Epithelial cell of proximal tubule (primary cell): Measurements from ENCODE around the gene COL11A2. TPM values are rescaled to one million over a fixed set of nuclear protein-coding genes. Genes with fewer than 3 reads are reported as not detected.

Source experiments
- DNase-seq: peaks from one replicate; pipeline ENCODE4 v3.0.0-alpha.2; 2011; ENCODE audit warnings: low read depth
- H3K4me3 ChIP-seq: 2 replicates; pipeline ENCODE4 v1.5.1; 2011; ENCODE audit warnings: low read depth, mild to moderate bottlenecking, low read length
- CTCF ChIP-seq: conservative IDR thresholded peaks from 2 replicates; pipeline ENCODE4 v1.5.1; 2012; ENCODE audit warnings: low read depth, mild to moderate bottlenecking, low read length
- total RNA-seq: library from RNA; depleted of rRNA; stranded (reverse); fragments of >200 nt; gene quantifications from 2 replicates; pipeline ENCODE4 v1.2.3, GENCODE V29; 2015

The COL11A2 gene
- total RNA-seq, 1 donor from 2014 or later: 0.06 TPM

- TF ChIP-seq CTCF: no peak
- no peak for DNase-seq
Observed at GRCh38 chr6:33191383-33192104, 723 bp downstream of the COL11A2 start.

GRCh38 chr6:33190504-33191107, 1.7 kb downstream of the COL11A2 start:
- H3K4me3 ChIP-seq: no peak overlapping the region
- TF ChIP-seq CTCF: no peak
- no peak for DNase-seq

More at GRCh38 chr6:33191383-33192104, 723 bp downstream of the COL11A2 start:
- H3K4me3 ChIP-seq: no peak overlapping the region

- no peak for DNase-seq
- H3K4me3 ChIP-seq: no peak overlapping the region
Observed at GRCh38 chr6:33189625-33190448, 2.4 kb downstream of the COL11A2 start.

GRCh38 chr6:33189164-33189563, 3.1 kb downstream of the COL11A2 start:
- TF ChIP-seq CTCF: no peak
- no peak overlapping the region for H3K4me3 ChIP-seq
- no peak for DNase-seq

More at GRCh38 chr6:33189625-33190448, 2.4 kb downstream of the COL11A2 start:
- TF ChIP-seq CTCF: no peak

- no peak for TF ChIP-seq CTCF
- no peak for DNase-seq
- no peak overlapping the region for H3K4me3 ChIP-seq
Observed at GRCh38 chr6:33187809-33188208, 4.5 kb downstream of the COL11A2 start.

- H3K4me3 ChIP-seq: no peak overlapping the region
- TF ChIP-seq CTCF: no peak
- DNase-seq: no peak
Observed at GRCh38 chr6:33185654-33186187, 6.5 kb downstream of the COL11A2 start.
